Measurements from ENCODE around the gene HHIP.

Gene HHIP

GRCh38 chr4:144634978-144635747, 10.8 kb upstream of the HHIP start:
- no peaks in the 10 kb centered on the region for H3K9me3 ChIP-seq
- no peak overlapping the region for H3K27ac ChIP-seq
- no peak for TF ChIP-seq Cebpa-rat (IDR thresholded peaks at IDR 0.05)
- H3K4me1 ChIP-seq: no peaks in the 10 kb centered on the region
- no peak overlapping the region for H3K4me2 ChIP-seq
- H3K36me3 ChIP-seq: no peaks in the 10 kb centered on the region
- no peak overlapping the region for H3K4me3 ChIP-seq
- no peaks in the 10 kb centered on the region for H4K20me1 ChIP-seq
- H3K9ac ChIP-seq: no peak overlapping the region
- no peaks in the 10 kb centered on the region for H3K27me3 ChIP-seq

DNA sequence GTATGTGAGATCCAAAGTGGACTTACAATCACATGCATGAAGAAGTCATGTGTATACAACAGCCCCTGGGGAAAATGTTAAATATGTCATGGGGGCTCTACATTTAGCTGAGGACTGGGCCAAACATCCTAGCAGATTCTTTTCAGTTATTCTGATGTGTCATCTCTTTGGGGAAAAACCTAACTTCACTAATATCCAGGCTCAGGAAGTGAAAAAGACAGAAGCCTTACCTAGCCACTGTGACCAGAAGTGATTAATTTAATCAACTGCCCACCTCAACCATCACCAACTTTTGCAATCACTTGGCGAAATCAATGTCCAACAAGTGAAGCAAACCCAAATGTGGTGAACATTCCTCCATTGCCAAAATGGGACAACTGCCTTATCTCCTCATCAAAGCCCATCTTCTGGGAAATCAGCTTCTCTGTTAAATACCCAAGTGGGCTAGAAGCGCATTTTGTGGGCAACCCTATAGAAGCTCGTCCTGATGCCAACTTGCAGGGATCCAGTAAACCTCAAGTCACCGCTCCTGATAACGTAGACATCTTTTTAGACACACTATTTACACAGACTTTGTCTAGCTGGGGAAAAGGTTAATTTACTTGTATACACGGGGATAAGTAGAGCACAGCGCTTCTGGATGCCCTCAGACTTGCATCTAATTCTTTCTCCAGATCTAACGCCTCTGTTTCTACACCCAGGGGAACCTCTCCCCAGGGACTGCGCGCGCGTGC, 1.4 kb upstream of the HHIP start:
- H3K4me3 ChIP-seq: peak overlapping the region; percentile 77
- H3K9me3 ChIP-seq: no peaks in the 10 kb centered on the region
- peak overlapping the region; percentile 94 for H3K4me2 ChIP-seq
- H3K27ac ChIP-seq: no peak overlapping the region
- H3K4me1 ChIP-seq: peaks cover 28% of the 10 kb centered on the region
- peaks cover 30% of the 10 kb centered on the region for H3K27me3 ChIP-seq
- no peaks in the 10 kb centered on the region for H4K20me1 ChIP-seq
- TF ChIP-seq Cebpa-rat (IDR thresholded peaks at IDR 0.05): no peak
- no peaks in the 10 kb centered on the region for H3K36me3 ChIP-seq
- H3K9ac ChIP-seq: no peak overlapping the region

- H3K4me2 ChIP-seq: peak overlapping the region; percentile 94
- H3K27ac ChIP-seq: peak overlapping the region; percentile 54; the same call in 1 of the 2 replicates
- H3K27me3 ChIP-seq: peaks cover 30% of the 10 kb centered on the region
- TF ChIP-seq Cebpa-rat (IDR thresholded peaks at IDR 0.05): no peak
- peaks cover 28% of the 10 kb centered on the region for H3K4me1 ChIP-seq
- no peaks in the 10 kb centered on the region for H3K36me3 ChIP-seq
- H3K9ac ChIP-seq: peak overlapping the region; percentile 72
- H4K20me1 ChIP-seq: no peaks in the 10 kb centered on the region
- H3K4me3 ChIP-seq: peak overlapping the region; percentile 77
- H3K9me3 ChIP-seq: no peaks in the 10 kb centered on the region
These were observed 790 bp upstream of the HHIP start for GRCh38 chr4:144645102-144645630.

- H3K4me1 ChIP-seq: peaks cover 28% of the 10 kb centered on the region
- H3K36me3 ChIP-seq: no peaks in the 10 kb centered on the region
- no peaks in the 10 kb centered on the region for H3K9me3 ChIP-seq
- H3K4me3 ChIP-seq: peak overlapping the region; percentile 77
- no peak overlapping the region for H3K9ac ChIP-seq
- peaks cover 30% of the 10 kb centered on the region for H3K27me3 ChIP-seq
- H4K20me1 ChIP-seq: no peaks in the 10 kb centered on the region
- TF ChIP-seq Cebpa-rat (IDR thresholded peaks at IDR 0.05): no peak
- no peak overlapping the region for H3K27ac ChIP-seq
- H3K4me2 ChIP-seq: peak overlapping the region; percentile 94
These were observed 653 bp downstream of the HHIP start for GRCh38 chr4:144646523-144647094.

- Histone ChIP-seq H3K4me2 (peak overlapping the region; percentile 94), H3K9me3 (no peaks in the 10 kb centered on the region), H3K9ac (no peak overlapping the region), H3K27me3 (peaks cover 30% of the 10 kb centered on the region), H4K20me1 (no peaks in the 10 kb centered on the region), H3K27ac (no peak overlapping the region), H3K4me1 (peaks cover 28% of the 10 kb centered on the region), H3K36me3 (no peaks in the 10 kb centered on the region), H3K4me3 (peak overlapping the region; percentile 77)
- no peak for TF ChIP-seq Cebpa-rat (IDR thresholded peaks at IDR 0.05)
These were observed 1.2 kb downstream of the HHIP start for GRCh38 chr4:144647095-144647561.

GRCh38 chr4:144647590-144647989, 1.6 kb downstream of the HHIP start:
- no peak for TF ChIP-seq Cebpa-rat (IDR thresholded peaks at IDR 0.05)
- Histone ChIP-seq H3K4me3 (peak overlapping the region; percentile 77), H4K20me1 (no peaks in the 10 kb centered on the region), H3K4me2 (peak overlapping the region; percentile 94), H3K4me1 (peaks cover 28% of the 10 kb centered on the region), H3K9ac (no peak overlapping the region), H3K36me3 (no peaks in the 10 kb centered on the region), H3K27me3 (peaks cover 30% of the 10 kb centered on the region), H3K9me3 (no peaks in the 10 kb centered on the region), H3K27ac (no peak overlapping the region)

GRCh38 chr4:144648042-144648441, 2.1 kb downstream of the HHIP start:
- H3K4me1 ChIP-seq: peaks cover 28% of the 10 kb centered on the region
- no peaks in the 10 kb centered on the region for H4K20me1 ChIP-seq
- no peak overlapping the region for H3K27ac ChIP-seq
- peak overlapping the region; percentile 94 for H3K4me2 ChIP-seq
- H3K9me3 ChIP-seq: no peaks in the 10 kb centered on the region
- H3K36me3 ChIP-seq: no peaks in the 10 kb centered on the region
- TF ChIP-seq Cebpa-rat (IDR thresholded peaks at IDR 0.05): 0 out of 2 replicates have a peak, but pooled peaks have one; percentile 6
- no peak overlapping the region for H3K9ac ChIP-seq
- H3K27me3 ChIP-seq: peaks cover 30% of the 10 kb centered on the region
- H3K4me3 ChIP-seq: no peak overlapping the region

- no peak overlapping the region for H3K9ac ChIP-seq
These were observed 3.7 kb downstream of the HHIP start for GRCh38 chr4:144649646-144650045.

GRCh38 chr4:144650311-144651005, 4.5 kb downstream of the HHIP start:
- H3K9me3 ChIP-seq: no peaks in the 10 kb centered on the region
- H3K9ac ChIP-seq: no peak overlapping the region
- no peaks in the 10 kb centered on the region for H3K36me3 ChIP-seq
- peaks cover 15% of the 10 kb centered on the region for H3K4me1 ChIP-seq
- H4K20me1 ChIP-seq: no peaks in the 10 kb centered on the region
- peaks cover 24% of the 10 kb centered on the region for H3K27me3 ChIP-seq
- no peak overlapping the region for H3K4me2 ChIP-seq
- no peak overlapping the region for H3K27ac ChIP-seq
- TF ChIP-seq Cebpa-rat (IDR thresholded peaks at IDR 0.05): no peak
- no peak overlapping the region for H3K4me3 ChIP-seq

More at GRCh38 chr4:144649646-144650045, 3.7 kb downstream of the HHIP start:
- Histone ChIP-seq H3K27me3 (peaks cover 30% of the 10 kb centered on the region), H3K9me3 (no peaks in the 10 kb centered on the region), H4K20me1 (no peaks in the 10 kb centered on the region), H3K36me3 (no peaks in the 10 kb centered on the region), H3K27ac (no peak overlapping the region), H3K4me2 (no peak overlapping the region), H3K4me3 (no peak overlapping the region), H3K4me1 (peaks cover 22% of the 10 kb centered on the region)
- TF ChIP-seq Cebpa-rat (IDR thresholded peaks at IDR 0.05): no peak
